Activated T-helper 17 cell treated with anti-CD3 and anti-CD28 coated beads, Interleukin-2, amount 50 U/mL, for 72 hours (primary cell): ENCODE data around the gene MMP7. TPM values are rescaled to one million over a fixed set of nuclear protein-coding genes. Genes with fewer than 3 reads are reported as not detected.
A peak's percentile ranks its signal among the peaks of the same experiment; 100 is the strongest.

ENCODE experiments used
- ATAC-seq: fragments of 150-1000 bp; cut with Tn5 transposase; replicated peaks from 2 replicates; pipeline ENCODE4 v1.10.0; 2021; ENCODE audit warnings: mild to moderate bottlenecking, moderate library complexity
- H3K27ac Mint-ChIP-seq: one replicate; pipeline ENCODE4 v1.8.0; 2022; ENCODE audit warnings: mixed read lengths
- H3K27me3 Mint-ChIP-seq: one replicate; pipeline ENCODE4 v1.8.0; 2022; ENCODE audit warnings: mixed read lengths
- H3K36me3 Mint-ChIP-seq: one replicate; pipeline ENCODE4 v1.8.0; 2022; ENCODE audit warnings: low read depth, mild to moderate bottlenecking, mixed read lengths
- H3K4me1 Mint-ChIP-seq: one replicate; pipeline ENCODE4 v1.8.0; 2022; ENCODE audit warnings: mixed read lengths
- H3K4me3 Mint-ChIP-seq: one replicate; pipeline ENCODE4 v1.8.0; 2022; ENCODE audit warnings: mild to moderate bottlenecking, mixed read lengths
- H3K9me3 Mint-ChIP-seq: one replicate; pipeline ENCODE4 v1.8.0; 2022; ENCODE audit warnings: mixed read lengths
- total RNA-seq, 2 donors: library from RNA; stranded (reverse); gene quantifications; one replicate each; pipeline ENCODE4 v1.2.3, GENCODE V29; 2022

MMP7 gene
- not detected for total RNA-seq

- no peak for ATAC-seq
- Mint-ChIP-seq H3K9me3 (no peaks in the 10 kb centered on the region), H3K4me3 (no peak within 1 kb of the TSS), H3K27me3 (peaks cover 8% of the 10 kb centered on the region), H3K27ac (no peak within 1 kb of the TSS), H3K36me3 (no peaks in the 10 kb centered on the region), H3K4me1 (no peaks in the 10 kb centered on the region)
Measured at GRCh38 chr11:102530558-102530957, at the start of gene MMP7. MMP7 (minus strand) TSS chr11:102530747; CDS start chr11:102530700, 47 bp downstream.

GRCh38 chr11:102577723-102578122 lies 47.2 kb upstream of the MMP7 start:
- H3K27me3 Mint-ChIP-seq, result no peaks in the 10 kb centered on the region
- peaks cover 13% of the 10 kb centered on the region for H3K4me1 Mint-ChIP-seq
- H3K27ac Mint-ChIP-seq, result no peak overlapping the region
- no peak overlapping the region for H3K4me3 Mint-ChIP-seq
- ATAC-seq, result peak; percentile 33
- H3K36me3 Mint-ChIP-seq, result no peaks in the 10 kb centered on the region
- H3K9me3 Mint-ChIP-seq, result no peaks in the 10 kb centered on the region

- H3K4me3 Mint-ChIP-seq, result peak overlapping the region; percentile 2
- no peaks in the 10 kb centered on the region for H3K36me3 Mint-ChIP-seq
- peak; percentile 65 for ATAC-seq
- H3K27me3 Mint-ChIP-seq, result peaks cover 1% of the 10 kb centered on the region
- H3K27ac Mint-ChIP-seq, result no peak overlapping the region
- H3K4me1 Mint-ChIP-seq, result peaks cover 13% of the 10 kb centered on the region
- H3K9me3 Mint-ChIP-seq, result peaks cover 2% of the 10 kb centered on the region
Measured at GRCh38 chr11:102577182-102577581, 46.6 kb upstream of the MMP7 start.

- H3K4me1 Mint-ChIP-seq, result peaks cover 13% of the 10 kb centered on the region
- peak overlapping the region; percentile 47 for H3K27ac Mint-ChIP-seq
- peak overlapping the region; percentile 26 for H3K4me3 Mint-ChIP-seq
- peaks cover 7% of the 10 kb centered on the region for H3K9me3 Mint-ChIP-seq
- H3K36me3 Mint-ChIP-seq, result no peaks in the 10 kb centered on the region
- H3K27me3 Mint-ChIP-seq, result peaks cover 9% of the 10 kb centered on the region
- no peak for ATAC-seq
Measured at GRCh38 chr11:102576350-102576749, 45.8 kb upstream of the MMP7 start.

- peaks cover 9% of the 10 kb centered on the region for H3K27me3 Mint-ChIP-seq
- no peak overlapping the region for H3K4me3 Mint-ChIP-seq
- peaks cover 7% of the 10 kb centered on the region for H3K9me3 Mint-ChIP-seq
- H3K27ac Mint-ChIP-seq, result no peak overlapping the region
- no peaks in the 10 kb centered on the region for H3K36me3 Mint-ChIP-seq
- no peak for ATAC-seq
- H3K4me1 Mint-ChIP-seq, result peaks cover 13% of the 10 kb centered on the region
Measured at GRCh38 chr11:102575012-102575411, 44.5 kb upstream of the MMP7 start.

- Mint-ChIP-seq H3K4me3 (no peak overlapping the region), H3K27ac (no peak overlapping the region), H3K9me3 (peaks cover 15% of the 10 kb centered on the region), H3K36me3 (no peaks in the 10 kb centered on the region), H3K27me3 (peaks cover 16% of the 10 kb centered on the region), H3K4me1 (peaks cover 13% of the 10 kb centered on the region)
- ATAC-seq, result no peak
Measured at GRCh38 chr11:102573851-102574250, 43.3 kb upstream of the MMP7 start.

- Mint-ChIP-seq H3K27me3 (peaks cover 16% of the 10 kb centered on the region), H3K4me1 (peaks cover 13% of the 10 kb centered on the region), H3K27ac (no peak overlapping the region), H3K4me3 (no peak overlapping the region), H3K36me3 (no peaks in the 10 kb centered on the region), H3K9me3 (peaks cover 15% of the 10 kb centered on the region)
- no peak for ATAC-seq
Measured at GRCh38 chr11:102572554-102573220, 42.1 kb upstream of the MMP7 start.

- H3K4me3 Mint-ChIP-seq, result no peak overlapping the region
- H3K27me3 Mint-ChIP-seq, result peaks cover 16% of the 10 kb centered on the region
- no peak for ATAC-seq
- H3K9me3 Mint-ChIP-seq, result peaks cover 15% of the 10 kb centered on the region
- no peaks in the 10 kb centered on the region for H3K36me3 Mint-ChIP-seq
- no peak overlapping the region for H3K27ac Mint-ChIP-seq
- no peaks in the 10 kb centered on the region for H3K4me1 Mint-ChIP-seq
Measured at GRCh38 chr11:102568851-102569250, 38.3 kb upstream of the MMP7 start.

- Mint-ChIP-seq H3K27me3 (peaks cover 7% of the 10 kb centered on the region), H3K36me3 (no peaks in the 10 kb centered on the region), H3K9me3 (peaks cover 8% of the 10 kb centered on the region), H3K4me3 (no peak overlapping the region), H3K27ac (no peak overlapping the region), H3K4me1 (peaks cover 9% of the 10 kb centered on the region)
- ATAC-seq, result no peak
Measured at GRCh38 chr11:102566112-102566511, 35.6 kb upstream of the MMP7 start.

- ATAC-seq, result peak; percentile 98
- Mint-ChIP-seq H3K4me1 (peaks cover 16% of the 10 kb centered on the region), H3K4me3 (no peak overlapping the region), H3K36me3 (no peaks in the 10 kb centered on the region), H3K27me3 (peaks cover under 1% of the 10 kb centered on the region), H3K9me3 (peaks cover 2% of the 10 kb centered on the region), H3K27ac (no peak overlapping the region)
Measured at GRCh38 chr11:102564110-102564509, 33.6 kb upstream of the MMP7 start.

- Mint-ChIP-seq H3K27ac (no peak overlapping the region), H3K27me3 (no peaks in the 10 kb centered on the region), H3K4me1 (peaks cover 16% of the 10 kb centered on the region), H3K9me3 (no peaks in the 10 kb centered on the region), H3K4me3 (peak overlapping the region; percentile 53), H3K36me3 (no peaks in the 10 kb centered on the region)
- no peak for ATAC-seq
Measured at GRCh38 chr11:102561636-102562035, 31.1 kb upstream of the MMP7 start.

- H3K4me1 Mint-ChIP-seq, result peaks cover 16% of the 10 kb centered on the region
- ATAC-seq, result peak; percentile 39
- H3K27me3 Mint-ChIP-seq, result no peaks in the 10 kb centered on the region
- peak overlapping the region; percentile 53 for H3K4me3 Mint-ChIP-seq
- no peaks in the 10 kb centered on the region for H3K9me3 Mint-ChIP-seq
- H3K27ac Mint-ChIP-seq, result no peak overlapping the region
- H3K36me3 Mint-ChIP-seq, result no peaks in the 10 kb centered on the region
Measured at GRCh38 chr11:102560555-102561011, 30.0 kb upstream of the MMP7 start.

- Mint-ChIP-seq H3K9me3 (no peaks in the 10 kb centered on the region), H3K4me1 (peaks cover 16% of the 10 kb centered on the region), H3K27me3 (no peaks in the 10 kb centered on the region), H3K27ac (no peak overlapping the region), H3K4me3 (no peak overlapping the region), H3K36me3 (no peaks in the 10 kb centered on the region)
- ATAC-seq, result no peak
Measured at GRCh38 chr11:102559839-102560238, 29.3 kb upstream of the MMP7 start.

- Mint-ChIP-seq H3K27me3 (no peaks in the 10 kb centered on the region), H3K4me1 (no peaks in the 10 kb centered on the region), H3K9me3 (no peaks in the 10 kb centered on the region), H3K27ac (no peak overlapping the region), H3K36me3 (no peaks in the 10 kb centered on the region), H3K4me3 (no peak overlapping the region)
- ATAC-seq, result no peak
Measured at GRCh38 chr11:102555091-102555490, 24.5 kb upstream of the MMP7 start.

- H3K4me3 Mint-ChIP-seq, result no peak overlapping the region
Measured at GRCh38 chr11:102553835-102554282, 23.3 kb upstream of the MMP7 start.

More at GRCh38 chr11:102553835-102554282, 23.3 kb upstream of the MMP7 start:
- ATAC-seq, result no peak
- H3K36me3 Mint-ChIP-seq, result no peaks in the 10 kb centered on the region
- no peaks in the 10 kb centered on the region for H3K9me3 Mint-ChIP-seq
- no peaks in the 10 kb centered on the region for H3K4me1 Mint-ChIP-seq
- H3K27ac Mint-ChIP-seq, result no peak overlapping the region
- H3K27me3 Mint-ChIP-seq, result no peaks in the 10 kb centered on the region
